ENCODE data around the gene IRS1. TPM values are rescaled to one million over a fixed set of nuclear protein-coding genes. Genes with fewer than 3 reads are reported as not detected.

IRS1 gene
- polyA plus RNA-seq, 1 experiment: 13.0 TPM

DNA sequence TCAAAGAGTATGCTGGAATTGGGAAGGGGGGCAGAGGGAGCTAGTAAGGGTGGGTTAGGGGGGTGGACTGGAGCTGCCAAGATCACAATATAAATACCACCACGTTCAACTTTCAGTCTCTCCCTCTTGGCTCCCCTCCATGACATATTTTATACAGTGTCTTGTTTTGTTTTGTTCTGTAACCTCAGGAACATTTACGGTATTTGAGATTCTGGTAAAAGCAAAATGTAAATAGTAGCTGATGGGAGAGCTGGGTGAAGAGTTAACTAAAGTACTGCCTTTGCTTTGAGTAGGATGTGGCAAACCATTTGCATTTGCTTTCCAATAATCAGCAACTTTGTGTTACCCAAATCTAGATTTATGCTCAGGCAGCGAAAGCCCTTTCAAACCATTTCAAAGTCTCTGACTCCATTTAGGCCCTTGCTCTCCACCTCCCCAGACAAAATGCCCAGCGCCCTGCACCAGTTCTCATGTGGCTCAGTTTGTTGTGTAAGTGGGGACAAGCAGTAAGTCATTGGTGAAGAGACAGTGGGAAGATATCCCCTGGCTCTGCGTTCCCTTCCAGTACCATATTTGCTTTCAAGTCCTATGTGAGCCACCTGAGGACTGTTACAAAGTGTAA is 17.4 kb downstream of the IRS1 start:
- TF ChIP-seq, protein P1, sequence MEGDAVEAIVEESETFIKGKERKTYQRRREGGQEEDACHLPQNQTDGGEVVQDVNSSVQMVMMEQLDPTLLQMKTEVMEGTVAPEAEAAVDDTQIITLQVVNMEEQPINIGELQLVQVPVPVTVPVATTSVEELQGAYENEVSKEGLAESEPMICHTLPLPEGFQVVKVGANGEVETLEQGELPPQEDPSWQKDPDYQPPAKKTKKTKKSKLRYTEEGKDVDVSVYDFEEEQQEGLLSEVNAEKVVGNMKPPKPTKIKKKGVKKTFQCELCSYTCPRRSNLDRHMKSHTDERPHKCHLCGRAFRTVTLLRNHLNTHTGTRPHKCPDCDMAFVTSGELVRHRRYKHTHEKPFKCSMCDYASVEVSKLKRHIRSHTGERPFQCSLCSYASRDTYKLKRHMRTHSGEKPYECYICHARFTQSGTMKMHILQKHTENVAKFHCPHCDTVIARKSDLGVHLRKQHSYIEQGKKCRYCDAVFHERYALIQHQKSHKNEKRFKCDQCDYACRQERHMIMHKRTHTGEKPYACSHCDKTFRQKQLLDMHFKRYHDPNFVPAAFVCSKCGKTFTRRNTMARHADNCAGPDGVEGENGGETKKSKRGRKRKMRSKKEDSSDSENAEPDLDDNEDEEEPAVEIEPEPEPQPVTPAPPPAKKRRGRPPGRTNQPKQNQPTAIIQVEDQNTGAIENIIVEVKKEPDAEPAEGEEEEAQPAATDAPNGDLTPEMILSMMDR (IDR thresholded peaks at IDR 0.05; ENCODE audit: insufficient read depth, low read depth, low read length): no peak
- ChIA-PET POLR2A (no interaction called here), CTCF (interaction anchor here (0.8 kb wide), 1 partner anchor 52 kb away, joined by 4 read pairs; no protein-coding TSS in a partner anchor)
- no peak for DNase-seq (ENCODE audit: low read depth)
- Histone ChIP-seq H3K27me3 (ENCODE audit: control insufficient read depth, insufficient read depth, low read length) (no peaks in the 10 kb centered on the region), H3K4me3 (ENCODE audit: low read depth, low read length) (no peak overlapping the region), H3K36me3 (ENCODE audit: control insufficient read depth, insufficient read depth, low read length) (no peaks in the 10 kb centered on the region; the same call in 1 of the 2 replicates)

DNA sequence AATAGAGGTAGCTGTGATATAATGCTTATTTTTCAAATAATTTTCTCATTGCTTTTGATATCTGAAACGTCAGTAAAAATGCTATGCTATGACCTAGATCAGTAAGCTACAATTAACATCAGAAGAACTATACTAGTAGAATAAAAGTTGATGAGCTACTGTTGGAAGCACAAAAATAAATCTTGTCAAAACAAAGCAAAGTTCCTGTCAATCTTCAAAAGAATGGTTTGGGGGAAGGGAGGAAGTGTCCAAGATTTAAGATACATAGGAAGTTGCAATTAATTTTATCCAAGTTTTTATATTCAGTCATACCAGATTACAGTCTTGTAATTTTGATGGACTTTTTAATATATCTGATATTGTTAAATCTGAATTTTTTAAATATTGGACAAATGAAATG is 19.2 kb downstream of the IRS1 start:
- Histone ChIP-seq H3K27me3 (ENCODE audit: control insufficient read depth, insufficient read depth, low read length) (no peaks in the 10 kb centered on the region), H3K36me3 (ENCODE audit: control insufficient read depth, insufficient read depth, low read length) (no peaks in the 10 kb centered on the region; the same call in 1 of the 2 replicates), H3K4me3 (ENCODE audit: low read depth, low read length) (no peak overlapping the region)
- TF ChIP-seq, protein P1 (IDR thresholded peaks at IDR 0.05; ENCODE audit: insufficient read depth, low read depth, low read length): no peak
- ChIA-PET CTCF (interaction anchor here (0.8 kb wide), 1 partner anchor 20 kb away, joined by 3 read pairs; no protein-coding TSS in a partner anchor), POLR2A (no interaction called here)
- DNase-seq (ENCODE audit: low read depth): no peak

DNA sequence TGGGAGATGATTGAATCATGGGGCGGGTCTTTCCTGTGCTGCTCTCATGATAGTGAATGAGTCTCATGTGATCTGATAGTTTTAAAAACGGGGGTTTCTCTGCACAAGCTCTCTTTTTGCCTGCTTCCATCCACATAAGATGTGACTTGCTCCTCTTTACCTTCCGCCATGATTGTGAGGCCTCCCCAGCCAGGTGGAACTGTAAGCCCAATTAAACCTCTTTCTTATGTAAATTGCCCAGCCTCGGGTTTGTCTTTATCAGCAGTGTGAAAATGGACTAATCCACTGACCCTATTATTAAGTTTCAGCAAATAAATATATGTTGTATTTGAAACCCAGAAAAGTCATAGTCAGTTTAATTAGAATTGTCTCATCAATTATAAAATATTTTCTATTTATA is 22.0 kb downstream of the IRS1 start:
- ChIA-PET POLR2A (interaction anchor here (0.7 kb wide), 1 partner anchor 443 kb away, joined by 3 read pairs; no protein-coding TSS in a partner anchor), CTCF (interaction anchor here (1.6 kb wide), 1 partner anchor 16 kb away, joined by 3 read pairs; no protein-coding TSS in a partner anchor)
- H3K36me3 ChIP-seq (ENCODE audit: control insufficient read depth, insufficient read depth, low read length): no peaks in the 10 kb centered on the region; the same call in 1 of the 2 replicates
- TF ChIP-seq, protein P1 (IDR thresholded peaks at IDR 0.05; ENCODE audit: insufficient read depth, low read depth, low read length): no peak
- no peak for DNase-seq (ENCODE audit: low read depth)
- no peaks in the 10 kb centered on the region for H3K27me3 ChIP-seq (ENCODE audit: control insufficient read depth, insufficient read depth, low read length)
- H3K4me3 ChIP-seq (ENCODE audit: low read depth, low read length): no peak overlapping the region

DNA sequence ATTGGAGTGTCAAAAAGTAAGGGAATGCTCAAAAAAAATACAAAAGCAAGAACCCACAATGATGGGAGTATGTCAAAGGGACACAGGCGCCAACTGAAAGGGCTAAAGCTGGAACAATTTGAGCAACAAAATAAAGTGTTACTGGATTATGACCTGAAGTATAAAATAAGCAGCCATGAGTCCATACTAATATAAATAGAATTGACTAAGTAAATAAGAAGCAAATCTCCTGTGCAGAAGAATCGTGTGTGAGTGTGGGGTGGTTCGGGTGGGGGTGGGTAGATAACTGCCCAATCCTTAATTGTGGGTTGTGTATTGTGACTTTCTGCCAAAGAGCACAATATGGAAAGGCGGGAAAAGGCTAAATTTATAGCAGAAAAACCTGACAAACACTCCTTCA is 23.5 kb downstream of the IRS1 start:
- CTCF ChIA-PET: no interaction called here
- Histone ChIP-seq H3K36me3 (ENCODE audit: control insufficient read depth, insufficient read depth, low read length) (peaks cover under 1% of the 10 kb centered on the region; the same call in 1 of the 2 replicates), H3K4me3 (ENCODE audit: low read depth, low read length) (no peak overlapping the region), H3K27me3 (ENCODE audit: control insufficient read depth, insufficient read depth, low read length) (no peaks in the 10 kb centered on the region)
- POLR2A ChIA-PET: interaction anchor here (0.6 kb wide), 1 partner anchor 657 kb away, joined by 3 read pairs; no protein-coding TSS in a partner anchor
- TF ChIP-seq, protein P1 (IDR thresholded peaks at IDR 0.05; ENCODE audit: insufficient read depth, low read depth, low read length): no peak
- no peak for DNase-seq (ENCODE audit: low read depth)

DNA sequence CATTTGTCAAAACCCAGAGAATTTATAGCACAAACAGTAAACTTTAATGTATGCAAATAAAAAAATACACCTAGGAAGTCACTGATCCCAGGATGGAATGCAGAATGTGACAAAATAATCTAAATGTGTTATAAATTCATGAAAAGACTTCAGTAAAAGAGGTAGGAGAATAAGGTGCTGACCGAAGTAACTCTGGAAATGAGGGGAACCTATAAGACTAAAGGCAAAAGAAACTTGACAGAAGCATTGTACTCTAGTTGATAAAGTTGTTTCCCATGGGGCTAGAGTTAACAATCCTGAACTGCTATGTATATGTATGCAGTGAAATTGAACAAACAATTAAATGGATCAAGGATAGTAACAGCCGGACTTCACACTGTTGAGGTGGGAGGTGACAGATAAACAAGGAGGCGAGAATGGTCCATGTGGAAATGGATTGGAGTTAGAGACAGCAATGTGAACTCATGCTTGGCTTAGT is 24.5 kb downstream of the IRS1 start:
- ChIA-PET CTCF (no interaction called here), POLR2A (no interaction called here)

More for the DNA sequence above, 24.5 kb downstream of the IRS1 start:
- TF ChIP-seq, protein P1 (IDR thresholded peaks at IDR 0.05; ENCODE audit: insufficient read depth, low read depth, low read length): no peak
- H3K36me3 ChIP-seq (ENCODE audit: control insufficient read depth, insufficient read depth, low read length): peaks cover 2% of the 10 kb centered on the region; the same call in 1 of the 2 replicates
- DNase-seq (ENCODE audit: low read depth): no peak
- no peaks in the 10 kb centered on the region for H3K27me3 ChIP-seq (ENCODE audit: control insufficient read depth, insufficient read depth, low read length)
- H3K4me3 ChIP-seq (ENCODE audit: low read depth, low read length): no peak overlapping the region
